Measurements from ENCODE around the gene ASPA. TPM values are rescaled to one million over a fixed set of nuclear protein-coding genes. Genes with fewer than 3 reads are reported as not detected.
A peak's percentile ranks its signal among the peaks of the same experiment; 100 is the strongest.
"Not testable (repeated sequence)": the region's sequence is repeated elsewhere in the genome, so short reads cannot be mapped to it uniquely, and the experiment has no call there.

Gene ASPA
- total RNA-seq, 1 donor from 2014 or later: 0.56 TPM

DNA sequence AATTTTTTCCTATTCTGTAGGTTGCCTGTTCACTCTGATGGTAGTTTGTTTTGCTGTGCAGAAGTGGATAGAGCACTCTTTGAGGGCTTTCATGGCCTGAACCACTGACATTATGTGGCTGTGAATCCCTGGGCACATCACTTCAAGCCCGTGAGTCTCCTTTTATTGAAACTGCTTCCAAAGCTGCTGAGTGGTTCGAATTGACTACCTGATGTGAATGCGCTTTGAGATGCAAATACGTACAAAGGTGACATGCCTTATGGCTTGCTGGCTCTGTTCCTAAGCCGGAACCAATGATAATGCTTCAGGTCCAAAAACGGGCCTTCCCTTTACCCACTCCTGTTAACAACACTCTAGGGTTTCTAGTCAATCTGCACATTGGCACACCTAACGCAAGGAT is 34.3 kb downstream of the ASPA start:
- ATAC-seq: no peak

GRCh38 chr17:3511852-3512504 is 36.2 kb downstream of the ASPA start:
- no peak for ATAC-seq

DNA sequence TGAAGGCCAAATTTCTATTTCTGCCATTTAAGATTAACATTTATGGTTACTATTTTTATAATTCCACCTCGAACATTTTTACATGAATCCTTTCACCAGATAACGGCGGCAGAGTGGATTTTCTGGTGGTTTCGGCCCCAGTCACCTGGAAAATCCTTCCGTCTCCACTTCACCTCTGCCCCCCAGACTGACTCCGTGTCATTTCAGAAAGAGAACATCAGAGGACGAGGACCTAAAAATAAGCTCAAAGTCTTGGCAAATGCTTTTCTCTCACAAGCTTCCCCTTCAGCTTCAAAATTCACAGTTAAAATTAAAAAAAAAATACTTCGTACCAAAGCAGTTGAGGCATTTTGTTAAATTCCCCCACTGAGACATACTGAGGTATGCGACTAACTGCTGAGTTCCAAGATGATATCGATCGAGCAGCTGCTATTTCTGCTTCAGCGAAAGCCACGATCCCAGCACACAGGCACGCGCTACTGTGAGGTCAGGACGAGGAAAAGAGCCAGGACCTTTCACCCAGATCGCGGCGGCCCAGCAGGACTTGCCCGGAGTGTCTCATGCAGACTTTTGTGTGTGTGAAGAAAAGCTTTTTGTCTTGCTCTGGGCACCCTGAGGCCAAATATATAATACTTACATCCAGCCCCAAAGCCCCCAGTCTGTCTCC is 36.8 kb downstream of the ASPA start:
- no peak for ATAC-seq

GRCh38 chr17:3513305-3514035 is 37.7 kb downstream of the ASPA start:
- ATAC-seq: no peak

DNA sequence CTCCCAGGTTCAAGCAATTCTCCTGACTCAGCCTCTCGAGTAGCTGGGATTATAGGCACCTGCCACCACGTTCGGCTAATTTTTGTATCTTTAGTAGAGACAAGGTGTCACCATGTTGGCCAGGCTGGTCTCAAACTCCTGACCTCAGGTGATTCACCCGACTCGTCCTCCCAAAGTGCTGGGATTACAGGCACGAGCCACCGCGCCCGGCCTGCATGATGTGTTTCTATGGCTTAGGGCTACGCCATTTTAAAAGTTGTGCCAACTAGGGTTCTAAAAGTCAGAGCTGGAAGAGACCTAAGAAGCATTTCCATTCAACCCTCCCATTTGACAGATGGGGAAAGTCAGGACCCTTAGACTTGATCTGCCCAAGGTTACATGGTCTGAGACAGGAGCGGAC is 38.4 kb downstream of the ASPA start:
- not testable (repeated sequence) for ATAC-seq

GRCh38 chr17:3514873-3515272 is 39.1 kb downstream of the ASPA start:
- ATAC-seq: no peak

DNA sequence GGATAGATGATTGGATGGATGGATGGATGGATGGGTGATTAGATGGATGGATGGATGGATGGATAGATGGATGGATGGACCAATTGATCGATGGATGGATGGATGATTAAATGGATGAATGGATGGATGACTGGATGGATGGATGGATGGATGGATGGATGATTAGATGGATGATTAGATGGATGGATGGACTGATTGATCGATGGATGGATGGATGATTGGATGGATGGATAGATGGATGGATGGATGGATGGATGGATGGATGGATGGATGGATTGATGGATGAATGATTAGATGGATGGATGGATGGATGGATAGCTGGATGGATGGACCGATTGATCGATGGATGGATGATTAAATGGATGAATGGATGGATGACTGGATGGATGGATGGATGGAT is 43.7 kb downstream of the ASPA start:
- ATAC-seq: not testable (repeated sequence)

- ATAC-seq: no peak
These were observed 48.2 kb downstream of the ASPA start for GRCh38 chr17:3524024-3524423.

GRCh38 chr17:3526491-3526890 is 50.7 kb downstream of the ASPA start:
- no peak for ATAC-seq

- no peak for ATAC-seq
These were observed 51.2 kb downstream of the ASPA start for GRCh38 chr17:3526971-3527370.

DNA sequence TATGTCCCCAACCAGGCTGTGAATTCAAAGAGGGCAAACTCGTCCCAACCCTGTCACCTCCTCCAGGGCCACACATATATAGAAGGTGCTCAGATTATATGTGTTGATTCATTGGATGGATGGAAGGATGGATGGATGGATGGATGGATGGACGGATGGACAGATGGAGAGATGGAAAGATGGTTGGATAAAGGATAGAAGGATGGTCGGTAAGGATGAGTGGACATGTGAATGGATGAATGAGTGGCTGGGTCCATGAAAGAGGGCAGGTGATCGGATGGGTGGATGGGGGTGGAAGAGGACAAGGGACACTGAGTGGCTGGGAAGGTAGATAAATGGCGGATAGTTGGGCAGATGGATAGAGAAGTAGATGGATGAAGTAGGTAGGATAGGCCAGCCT is 51.7 kb downstream of the ASPA start:
- ATAC-seq: no peak

- ATAC-seq: no peak
These were observed 52.1 kb downstream of the ASPA start for GRCh38 chr17:3527896-3528295.

DNA sequence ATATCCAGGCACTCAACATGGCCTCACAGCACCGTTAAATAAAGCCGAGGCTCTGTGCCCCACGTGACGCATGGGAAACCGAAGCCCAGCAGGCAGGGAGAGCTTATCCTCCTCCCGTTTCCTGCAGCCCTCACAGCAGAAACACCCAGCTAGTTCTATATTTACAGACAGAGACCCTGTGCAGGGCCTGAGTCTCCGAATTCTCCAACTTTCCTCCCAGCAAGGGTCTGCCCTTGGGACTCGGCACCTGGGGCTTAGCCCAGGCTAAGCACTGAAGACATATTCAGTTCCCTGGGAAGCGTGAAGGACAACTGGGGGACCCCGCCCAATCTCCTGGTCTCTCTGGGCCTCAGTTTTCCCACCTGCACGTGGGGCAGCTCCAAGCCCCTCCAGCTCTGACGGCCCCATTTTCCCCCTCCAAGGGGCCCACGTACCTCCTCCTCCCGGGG is 52.6 kb downstream of the ASPA start:
- ATAC-seq: no peak

- peak; percentile 51 for ATAC-seq
These were observed 53.2 kb downstream of the ASPA start for GRCh38 chr17:3528880-3529511.

DNA sequence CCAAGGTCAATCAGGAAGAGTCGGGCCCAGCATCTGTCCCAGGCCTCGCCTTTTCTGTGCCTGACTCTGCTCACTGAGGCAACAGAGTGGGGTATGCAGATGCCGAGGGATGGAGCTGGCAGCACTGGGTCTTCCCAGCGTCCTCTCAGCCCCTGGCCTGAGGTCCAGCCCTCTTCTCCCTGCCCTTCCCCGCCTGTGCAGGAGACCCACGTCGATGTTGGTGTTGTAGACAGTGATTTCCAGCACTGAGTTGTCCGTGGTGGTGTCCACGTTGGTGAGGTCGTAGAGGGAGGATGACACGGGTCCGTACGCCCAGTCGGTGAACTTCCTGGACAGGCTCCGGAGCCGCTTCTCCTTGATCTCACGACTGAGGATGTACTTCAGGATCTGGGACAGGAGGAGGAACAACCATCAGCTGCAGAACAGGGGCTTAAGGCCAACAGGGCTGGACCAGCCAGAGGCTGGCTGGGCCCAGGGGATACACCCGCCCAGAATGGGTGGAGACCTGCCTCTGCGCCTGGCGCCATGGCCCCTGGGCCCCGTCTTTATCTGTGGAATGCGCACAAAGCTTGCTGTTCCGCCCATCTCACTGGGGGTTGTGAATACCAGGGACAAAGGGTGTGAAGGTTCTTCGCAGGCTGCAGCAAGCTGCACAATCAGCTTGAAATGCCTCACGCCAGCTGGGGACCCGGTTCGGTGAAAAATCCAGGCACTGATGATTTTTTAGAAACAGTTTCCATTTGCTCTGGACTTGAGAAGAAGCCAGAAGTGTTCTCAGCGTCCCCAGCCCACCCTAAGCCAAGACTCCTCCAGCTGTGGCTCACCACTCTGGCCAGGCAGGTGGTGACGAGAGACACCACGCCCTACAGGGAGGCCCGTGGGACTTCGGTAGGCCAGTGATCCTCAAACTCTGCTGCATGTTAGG is 54.3 kb downstream of the ASPA start:
- no peak for ATAC-seq

DNA sequence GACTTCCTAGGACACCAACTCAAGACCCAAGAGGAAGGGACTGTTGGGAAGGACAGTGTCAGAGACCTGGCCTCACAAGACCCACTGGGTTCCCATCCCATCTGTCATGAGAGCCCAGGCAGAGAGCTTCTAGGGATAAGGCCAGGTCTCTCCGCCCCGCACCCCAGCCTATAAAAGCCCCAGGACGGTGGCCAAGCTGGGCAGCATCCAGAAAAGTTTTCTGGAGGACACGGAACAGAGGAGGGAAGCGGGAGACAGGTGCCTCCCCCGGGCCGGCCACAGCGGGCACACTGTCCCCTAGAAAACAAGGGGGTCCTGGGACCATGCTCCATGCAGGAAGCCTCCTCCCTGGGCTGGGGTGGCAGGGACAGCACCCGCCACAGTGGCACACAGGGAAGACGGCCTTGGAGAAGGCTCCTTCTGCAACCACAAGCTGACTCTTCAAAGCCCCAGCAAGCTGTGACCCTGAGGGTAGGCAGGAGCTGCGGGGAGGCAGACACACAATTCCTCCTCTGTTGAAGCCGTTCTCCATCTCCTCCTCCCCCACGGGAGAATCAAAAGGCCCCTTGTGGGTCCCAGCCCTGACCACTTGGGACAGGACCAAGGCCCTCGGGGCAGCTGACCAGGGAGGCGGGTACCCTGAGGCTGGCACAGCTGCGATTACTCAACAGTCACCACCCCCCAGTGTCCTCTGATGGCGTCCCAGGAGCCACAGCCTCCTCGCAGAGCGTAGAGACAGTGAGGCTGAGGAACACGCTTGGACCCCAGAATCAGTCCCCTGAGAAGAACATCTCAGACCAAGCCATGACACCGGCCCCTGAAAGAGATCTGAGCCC is 55.7 kb downstream of the ASPA start:
- no peak for ATAC-seq

- ATAC-seq: no peak
These were observed 56.5 kb downstream of the ASPA start for GRCh38 chr17:3532106-3532858.

DNA sequence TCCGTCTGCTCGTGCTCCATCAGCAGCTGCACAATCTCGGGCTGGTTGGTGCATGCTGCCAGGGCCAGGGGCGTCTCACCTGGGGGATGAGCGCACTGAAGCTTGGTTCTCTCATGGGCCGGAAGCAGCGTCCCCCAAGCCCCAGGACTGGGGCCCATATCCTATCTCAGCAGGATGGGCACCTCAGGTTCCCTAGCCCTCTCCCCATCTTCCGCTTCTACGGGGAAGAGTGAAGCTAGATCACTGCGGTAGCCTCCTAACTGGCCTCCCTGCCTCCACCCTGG is 57.0 kb downstream of the ASPA start:
- ATAC-seq: no peak

DNA sequence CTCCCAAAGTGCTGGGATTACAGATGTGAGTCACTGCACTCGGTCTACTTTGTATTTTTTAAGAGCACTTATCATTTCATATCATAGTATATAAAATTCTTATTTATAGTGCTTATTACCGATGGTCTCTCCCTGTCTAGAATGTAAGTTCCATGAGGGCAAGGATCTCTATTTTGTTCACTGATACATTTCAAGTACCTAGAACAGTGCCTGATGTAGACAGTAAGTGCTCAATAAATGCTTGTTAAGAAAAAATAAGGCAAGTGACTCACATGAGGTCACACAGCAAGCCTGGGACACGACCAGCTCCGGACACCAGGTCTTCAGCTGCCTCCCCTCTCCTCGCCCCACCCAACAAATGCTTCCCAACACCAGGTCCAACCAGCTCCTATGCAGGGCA is 58.0 kb downstream of the ASPA start:
- ATAC-seq: no peak

DNA sequence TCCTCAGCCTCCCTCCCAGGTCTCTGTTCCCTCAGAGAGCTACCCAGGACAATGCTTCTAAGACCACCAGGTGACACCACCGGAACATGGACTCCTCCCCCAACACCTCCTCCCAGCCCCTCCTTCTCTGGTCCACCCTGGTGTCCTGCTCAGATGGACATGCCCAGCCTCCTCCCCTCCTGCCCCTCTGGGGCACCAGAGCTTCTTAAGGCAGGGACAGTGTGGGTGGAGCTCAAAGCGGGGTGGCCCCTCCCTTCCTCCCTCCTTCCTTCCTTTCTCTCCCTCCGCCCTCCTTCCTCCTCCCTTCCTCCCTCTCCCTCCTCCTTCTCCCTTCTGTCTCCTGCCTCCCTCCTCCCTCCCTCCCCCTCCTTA is 59.1 kb downstream of the ASPA start:
- ATAC-seq: peak; percentile 46

Data from esophagus mucosa (tissue), 1 donor.